ENCODE measurements around the gene ARF6.

Gene ARF6

DNA sequence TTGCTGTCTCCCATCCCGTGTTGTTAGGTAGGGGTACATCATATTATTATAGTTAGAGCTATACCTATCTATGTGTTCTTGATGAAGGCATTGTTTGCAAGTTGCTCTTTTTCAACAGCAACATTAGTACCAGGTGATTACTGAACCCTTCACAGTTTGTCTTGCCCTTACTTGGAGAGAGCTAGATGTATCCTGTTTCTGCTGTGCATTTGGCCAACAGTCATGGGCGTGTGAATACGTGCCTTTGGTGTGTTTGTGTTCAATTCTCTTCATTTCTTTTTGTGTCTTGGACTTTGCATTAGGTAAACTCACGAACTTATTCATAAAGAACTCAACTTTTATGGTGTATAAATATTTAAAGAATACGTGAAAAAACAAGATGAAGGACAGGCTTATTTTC is 14.3 kb downstream of the ARF6 start:
- Mint-ChIP-seq H3K36me3 (ENCODE audit: low read depth) (no peaks in the 10 kb centered on the region), H3K27me3 (ENCODE audit: low read depth) (no peaks in the 10 kb centered on the region), H3K4me3 (no peak overlapping the region), H3K9me3 (no peaks in the 10 kb centered on the region), H3K4me1 (no peaks in the 10 kb centered on the region), H3K27ac (no peak overlapping the region)
- TF ChIP-seq, protein P1, sequence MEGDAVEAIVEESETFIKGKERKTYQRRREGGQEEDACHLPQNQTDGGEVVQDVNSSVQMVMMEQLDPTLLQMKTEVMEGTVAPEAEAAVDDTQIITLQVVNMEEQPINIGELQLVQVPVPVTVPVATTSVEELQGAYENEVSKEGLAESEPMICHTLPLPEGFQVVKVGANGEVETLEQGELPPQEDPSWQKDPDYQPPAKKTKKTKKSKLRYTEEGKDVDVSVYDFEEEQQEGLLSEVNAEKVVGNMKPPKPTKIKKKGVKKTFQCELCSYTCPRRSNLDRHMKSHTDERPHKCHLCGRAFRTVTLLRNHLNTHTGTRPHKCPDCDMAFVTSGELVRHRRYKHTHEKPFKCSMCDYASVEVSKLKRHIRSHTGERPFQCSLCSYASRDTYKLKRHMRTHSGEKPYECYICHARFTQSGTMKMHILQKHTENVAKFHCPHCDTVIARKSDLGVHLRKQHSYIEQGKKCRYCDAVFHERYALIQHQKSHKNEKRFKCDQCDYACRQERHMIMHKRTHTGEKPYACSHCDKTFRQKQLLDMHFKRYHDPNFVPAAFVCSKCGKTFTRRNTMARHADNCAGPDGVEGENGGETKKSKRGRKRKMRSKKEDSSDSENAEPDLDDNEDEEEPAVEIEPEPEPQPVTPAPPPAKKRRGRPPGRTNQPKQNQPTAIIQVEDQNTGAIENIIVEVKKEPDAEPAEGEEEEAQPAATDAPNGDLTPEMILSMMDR (IDR thresholded peaks at IDR 0.05; ENCODE audit: unreplicated experiment in 3 of 3), result no peak

DNA sequence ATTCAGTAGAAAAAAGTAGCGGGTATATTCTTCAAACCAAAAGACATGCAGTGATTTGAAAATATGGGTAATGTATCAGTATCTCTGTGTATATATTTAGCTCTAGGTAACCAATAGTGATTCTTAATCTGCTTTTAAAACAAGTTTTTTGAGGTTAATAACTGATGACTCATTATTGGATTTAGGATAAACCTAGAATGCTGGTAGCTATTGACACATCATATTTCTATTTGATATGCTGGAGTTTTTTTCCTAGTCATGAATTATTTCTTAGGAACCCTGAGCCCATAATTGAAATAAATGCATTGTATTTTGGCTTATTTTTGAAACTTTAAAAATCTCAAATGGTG is 15.5 kb downstream of the ARF6 start:
- no peaks in the 10 kb centered on the region for H3K27me3 Mint-ChIP-seq (ENCODE audit: low read depth)
- H3K4me3 Mint-ChIP-seq, result no peak overlapping the region
- no peaks in the 10 kb centered on the region for H3K9me3 Mint-ChIP-seq
- H3K36me3 Mint-ChIP-seq (ENCODE audit: low read depth), result no peaks in the 10 kb centered on the region
- no peak overlapping the region for H3K27ac Mint-ChIP-seq
- H3K4me1 Mint-ChIP-seq, result no peaks in the 10 kb centered on the region
- TF ChIP-seq, protein P1 (IDR thresholded peaks at IDR 0.05; ENCODE audit: unreplicated experiment in 3 of 3), result no peak

DNA sequence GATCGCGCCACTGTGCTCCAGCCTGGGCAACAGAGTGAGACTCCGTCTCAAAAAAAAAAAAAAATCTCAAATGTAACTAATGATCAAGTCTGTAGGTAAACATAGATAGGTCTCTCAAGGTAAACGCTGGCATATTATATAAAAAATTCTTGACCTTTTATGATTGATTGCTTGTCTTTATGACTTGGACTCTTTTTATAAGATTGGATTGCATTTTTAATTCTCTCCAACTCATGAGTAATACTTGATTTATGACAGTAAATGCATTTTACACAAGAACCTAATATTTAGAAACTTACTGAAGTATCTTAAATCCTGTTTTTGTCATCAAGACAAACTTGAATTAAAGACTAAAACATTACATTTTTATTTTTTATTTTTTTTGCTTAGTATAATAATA is 16.1 kb downstream of the ARF6 start:
- Mint-ChIP-seq H3K27me3 (ENCODE audit: low read depth) (no peaks in the 10 kb centered on the region), H3K36me3 (ENCODE audit: low read depth) (no peaks in the 10 kb centered on the region), H3K4me3 (no peak overlapping the region), H3K9me3 (no peaks in the 10 kb centered on the region), H3K4me1 (no peaks in the 10 kb centered on the region), H3K27ac (no peak overlapping the region)
- TF ChIP-seq, protein P1 (IDR thresholded peaks at IDR 0.05; ENCODE audit: unreplicated experiment in 3 of 3), result no peak

DNA sequence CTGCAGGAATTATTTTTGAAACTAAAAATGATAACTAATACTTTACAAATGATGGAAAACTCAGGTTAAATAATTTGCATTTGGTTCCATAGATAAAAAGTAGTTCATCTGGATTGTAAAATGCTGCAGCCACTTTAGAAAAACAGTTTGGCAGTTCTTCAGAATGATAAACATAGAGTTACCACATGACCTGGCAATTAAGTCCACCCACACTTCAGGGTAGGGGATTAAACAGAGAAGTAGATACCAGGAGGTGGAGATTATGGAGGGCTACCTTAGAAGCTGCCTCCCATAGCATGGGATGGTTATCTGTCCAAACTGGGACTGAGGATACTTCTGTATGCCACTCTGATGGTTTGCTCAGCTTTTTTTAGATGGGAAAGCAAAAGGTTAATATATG is 22.2 kb downstream of the ARF6 start:
- Mint-ChIP-seq H3K4me3 (no peak overlapping the region), H3K4me1 (peaks cover 10% of the 10 kb centered on the region), H3K36me3 (ENCODE audit: low read depth) (no peaks in the 10 kb centered on the region), H3K9me3 (no peaks in the 10 kb centered on the region), H3K27me3 (ENCODE audit: low read depth) (no peaks in the 10 kb centered on the region), H3K27ac (peak overlapping the region; percentile 39 to 75 (median 55))
- TF ChIP-seq, protein P1 (IDR thresholded peaks at IDR 0.05; ENCODE audit: unreplicated experiment in 3 of 3), result no peak

DNA sequence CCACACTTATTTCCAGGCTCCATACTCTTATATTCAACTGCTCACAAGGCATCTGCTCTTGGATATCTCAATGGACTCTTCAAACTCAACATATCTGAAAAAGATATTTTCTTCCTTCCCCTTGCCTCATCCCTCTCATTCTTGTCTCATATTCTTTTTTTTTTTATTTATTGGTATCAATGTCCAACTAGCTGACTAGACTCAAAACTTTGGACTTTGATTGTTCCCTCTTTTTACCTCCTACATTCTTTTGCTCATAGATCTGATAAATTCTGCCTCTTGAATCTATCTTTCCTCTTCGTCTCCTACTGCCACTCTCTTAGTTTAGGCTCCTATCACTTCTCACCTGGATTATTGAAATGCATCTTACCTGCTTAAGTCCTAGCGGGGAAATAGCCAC is 25.8 kb downstream of the ARF6 start:
- Mint-ChIP-seq H3K4me3 (no peak overlapping the region), H3K9me3 (no peaks in the 10 kb centered on the region), H3K27ac (no peak overlapping the region), H3K36me3 (ENCODE audit: low read depth) (no peaks in the 10 kb centered on the region), H3K27me3 (ENCODE audit: low read depth) (no peaks in the 10 kb centered on the region), H3K4me1 (peaks cover 10% of the 10 kb centered on the region)
- TF ChIP-seq, protein P1 (IDR thresholded peaks at IDR 0.05; ENCODE audit: unreplicated experiment in 3 of 3), result no peak

DNA sequence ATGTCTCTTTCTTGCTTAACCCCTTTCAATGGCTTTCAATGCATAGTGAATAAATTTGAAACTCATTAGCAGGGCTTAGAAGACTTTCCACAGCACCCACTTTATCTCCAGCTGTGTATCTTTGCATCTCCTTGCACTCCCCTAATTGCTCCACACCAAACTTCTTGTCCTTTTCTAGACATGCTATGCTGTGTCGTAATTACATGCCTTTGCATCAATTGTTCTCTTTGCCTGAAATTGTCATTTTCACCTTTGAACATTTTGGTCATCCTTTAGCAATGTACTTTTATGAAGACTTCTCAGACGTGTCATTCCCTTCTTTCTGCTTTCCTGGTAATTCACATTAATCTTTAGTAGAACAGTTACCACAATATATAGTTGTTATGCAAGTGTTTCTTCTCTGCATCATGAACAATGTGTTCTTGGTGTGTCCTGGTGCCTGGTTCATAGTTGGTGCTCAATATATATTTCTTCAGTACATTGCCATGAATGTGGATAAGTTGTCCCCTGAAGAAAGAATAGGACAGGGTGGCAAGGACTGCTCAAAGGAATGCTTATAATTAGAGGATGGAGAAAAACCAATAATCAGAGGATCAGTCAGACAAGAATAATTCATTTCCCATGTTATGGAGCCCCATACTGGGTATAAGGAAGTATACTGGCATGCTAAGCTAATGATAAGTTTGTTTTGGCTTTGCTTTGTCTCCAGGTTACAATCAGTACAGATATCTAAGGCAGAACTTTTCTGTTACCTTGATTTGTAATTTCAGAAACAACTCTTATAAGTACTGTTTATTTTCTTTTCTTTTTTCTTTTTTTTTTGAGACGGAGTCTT is 27.2 kb downstream of the ARF6 start:
- no peaks in the 10 kb centered on the region for H3K36me3 Mint-ChIP-seq (ENCODE audit: low read depth)
- TF ChIP-seq, protein P1 (IDR thresholded peaks at IDR 0.05; ENCODE audit: unreplicated experiment in 3 of 3), result no peak
- peaks cover 7% of the 10 kb centered on the region for H3K4me1 Mint-ChIP-seq
- no peak overlapping the region for H3K4me3 Mint-ChIP-seq
- no peaks in the 10 kb centered on the region for H3K27me3 Mint-ChIP-seq (ENCODE audit: low read depth)
- H3K27ac Mint-ChIP-seq, result peak overlapping the region in 1 of 3 experiments; percentile 7
- no peaks in the 10 kb centered on the region for H3K9me3 Mint-ChIP-seq
